NT2/D1 (cell line): ENCODE results near the gene ACTL10.

ENCODE experiments used
- DNase-seq: peaks from one replicate; pipeline ENCODE4 v3.0.0-alpha.2; 2011; ENCODE audit warnings: low read depth, low spot score
- H3K27me3 ChIP-seq: 2 replicates; pipeline ENCODE4 v1.6.0; 2011; ENCODE audit warnings: mild to moderate bottlenecking; ENCODE audit not compliant: insufficient read length, insufficient read depth
- H3K36me3 ChIP-seq: 2 replicates; pipeline ENCODE4 v1.6.1; 2011; ENCODE audit warnings: mild to moderate bottlenecking, low read length, mixed read lengths; ENCODE audit not compliant: insufficient read depth, insufficient read length
- H3K4me1 ChIP-seq: 2 replicates; pipeline ENCODE4 v1.5.1; 2011; ENCODE audit not compliant: insufficient read depth, insufficient read length
- H3K4me3 ChIP-seq: 2 replicates; pipeline ENCODE4 v1.5.1; 2011; ENCODE audit warnings: low read depth; ENCODE audit not compliant: insufficient read length
- H3K9ac ChIP-seq: 2 replicates; pipeline ENCODE4 v1.6.0; 2011; ENCODE audit warnings: low read depth; ENCODE audit not compliant: insufficient read length
- H3K9me3 ChIP-seq: 2 replicates; pipeline ENCODE4 v1.5.1; 2011; ENCODE audit warnings: mild to moderate bottlenecking, low read length; ENCODE audit not compliant: insufficient read depth
- SUZ12 ChIP-seq: IDR thresholded peaks from 2 replicates; pipeline ENCODE4 v1.6.1; 2011; ENCODE audit not compliant: insufficient read length, insufficient read depth; ENCODE audit errors: extremely low read depth
- YY1 ChIP-seq: IDR thresholded peaks from 2 replicates; pipeline ENCODE4 v1.6.1; 2011; ENCODE audit not compliant: insufficient read length, insufficient read depth

ACTL10 gene

GRCh38 chr20:33716498-33716897 lies 49.8 kb downstream of the ACTL10 start:
- Histone ChIP-seq H3K9ac (no peak overlapping the region), H3K4me1 (no peaks in the 10 kb centered on the region), H3K9me3 (no peaks in the 10 kb centered on the region; the same call in 1 of the 2 replicates), H3K27me3 (peaks cover 3% of the 10 kb centered on the region), H3K4me3 (no peak overlapping the region), H3K36me3 (no peaks in the 10 kb centered on the region)
- no peak for DNase-seq
- TF ChIP-seq SUZ12 (no peak), YY1 (no peak)
